ENCODE data around the gene RGS13. TPM values are rescaled to one million over a fixed set of nuclear protein-coding genes. Genes with fewer than 3 reads are reported as not detected.
A peak's percentile ranks its signal among the peaks of the same experiment; 100 is the strongest.

The RGS13 gene, protein sequence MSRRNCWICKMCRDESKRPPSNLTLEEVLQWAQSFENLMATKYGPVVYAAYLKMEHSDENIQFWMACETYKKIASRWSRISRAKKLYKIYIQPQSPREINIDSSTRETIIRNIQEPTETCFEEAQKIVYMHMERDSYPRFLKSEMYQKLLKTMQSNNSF
- total RNA-seq, result 1 to 10 TPM in 1 of 3 donors, under 1 TPM in 2; 0.43 to 1.3 (median 0.96) TPM
- long read RNA-seq, donor 1, result 0 reads
- long read RNA-seq, donor 2, result 0 reads

DNA sequence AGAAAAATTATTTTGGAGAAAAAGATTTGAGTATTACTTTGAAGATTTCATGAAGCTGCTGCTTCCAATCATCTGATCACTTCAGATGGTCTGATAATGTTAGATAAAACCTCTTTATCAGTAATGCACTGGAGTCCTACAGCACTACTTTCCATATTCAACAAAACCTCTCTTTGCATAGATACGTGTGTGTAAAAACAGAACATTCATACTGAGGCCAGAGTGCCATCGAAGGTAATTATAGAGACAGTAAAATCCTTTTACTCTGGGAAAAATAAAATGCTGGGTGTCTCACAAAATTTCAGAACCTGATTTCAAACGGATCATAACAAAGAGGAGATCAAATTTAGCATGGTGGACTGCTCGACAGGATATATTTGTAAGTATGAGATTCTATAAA is at the start of gene RGS13:
RGS13 (plus strand) TSS at position 209 of the 400 bp plus-strand sequence. CDS start 8,188 bp downstream, outside the sequence.
- intact Hi-C loops (cut with DNase I, micrococcal nuclease), result no loop called here
- ATAC-seq (no peak), DNase-seq (no peak)
- Histone ChIP-seq H3K36me3 (ENCODE audit: low read depth) (no peaks in the 10 kb centered on the region), H3K9me3 (no peaks in the 10 kb centered on the region), H3K4me1 (ENCODE audit: low read depth) (no peaks in the 10 kb centered on the region), H3K4me3 (no peak within 1 kb of the TSS)
- TF ChIP-seq, protein P1, sequence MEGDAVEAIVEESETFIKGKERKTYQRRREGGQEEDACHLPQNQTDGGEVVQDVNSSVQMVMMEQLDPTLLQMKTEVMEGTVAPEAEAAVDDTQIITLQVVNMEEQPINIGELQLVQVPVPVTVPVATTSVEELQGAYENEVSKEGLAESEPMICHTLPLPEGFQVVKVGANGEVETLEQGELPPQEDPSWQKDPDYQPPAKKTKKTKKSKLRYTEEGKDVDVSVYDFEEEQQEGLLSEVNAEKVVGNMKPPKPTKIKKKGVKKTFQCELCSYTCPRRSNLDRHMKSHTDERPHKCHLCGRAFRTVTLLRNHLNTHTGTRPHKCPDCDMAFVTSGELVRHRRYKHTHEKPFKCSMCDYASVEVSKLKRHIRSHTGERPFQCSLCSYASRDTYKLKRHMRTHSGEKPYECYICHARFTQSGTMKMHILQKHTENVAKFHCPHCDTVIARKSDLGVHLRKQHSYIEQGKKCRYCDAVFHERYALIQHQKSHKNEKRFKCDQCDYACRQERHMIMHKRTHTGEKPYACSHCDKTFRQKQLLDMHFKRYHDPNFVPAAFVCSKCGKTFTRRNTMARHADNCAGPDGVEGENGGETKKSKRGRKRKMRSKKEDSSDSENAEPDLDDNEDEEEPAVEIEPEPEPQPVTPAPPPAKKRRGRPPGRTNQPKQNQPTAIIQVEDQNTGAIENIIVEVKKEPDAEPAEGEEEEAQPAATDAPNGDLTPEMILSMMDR (IDR thresholded peaks at IDR 0.05), result no peak

DNA sequence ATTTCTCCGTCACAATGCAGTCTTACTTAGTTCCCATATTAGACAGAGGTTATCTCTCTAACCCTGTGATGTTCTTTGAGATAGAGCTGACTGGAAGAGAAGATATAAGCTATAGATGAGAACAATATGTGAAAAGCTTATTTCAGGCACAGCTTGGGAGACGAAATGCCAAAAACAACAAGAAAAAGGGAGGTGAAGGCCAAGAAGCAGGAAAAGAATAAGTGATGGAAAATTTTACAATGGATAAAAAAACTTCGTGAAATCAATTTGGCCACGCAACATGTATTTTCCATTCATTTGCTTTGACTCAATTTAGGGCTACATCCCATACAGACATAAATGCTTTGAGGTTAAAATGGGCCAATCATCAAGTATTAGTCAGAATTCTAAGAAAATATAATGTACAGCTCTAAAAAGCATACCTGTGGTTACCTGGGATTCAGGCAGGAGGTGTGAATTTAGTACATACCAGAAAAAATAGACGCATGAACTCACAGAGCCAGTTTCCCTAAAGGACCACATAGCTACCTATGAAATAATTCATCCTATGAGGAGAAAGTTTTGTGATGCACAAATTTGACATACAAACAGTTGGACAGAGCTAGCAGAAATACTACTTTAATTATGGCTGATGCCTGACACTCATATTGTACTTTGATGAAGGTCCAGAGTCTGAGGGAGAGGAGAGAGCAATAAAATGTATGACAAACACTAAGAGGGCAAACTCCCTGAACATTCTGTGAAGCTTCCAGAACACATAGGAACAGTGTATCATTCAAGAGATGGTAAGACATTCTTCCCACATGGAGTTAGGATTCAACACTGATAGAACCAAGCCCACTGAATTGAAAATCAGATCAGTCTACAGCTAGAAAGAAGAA is 48.3 kb upstream of the RGS13 start:
- no peaks in the 10 kb centered on the region for H3K4me1 ChIP-seq (ENCODE audit: low read depth)
- peak; percentile 73 for ATAC-seq
- no peaks in the 10 kb centered on the region for H3K9me3 ChIP-seq
- H3K4me3 ChIP-seq, result no peak overlapping the region
- H3K36me3 ChIP-seq (ENCODE audit: low read depth), result no peaks in the 10 kb centered on the region
- intact Hi-C loops (cut with DNase I, micrococcal nuclease), result loop anchor here in 1 of 2 donors (10.0 kb wide), 1 partner anchor 103 kb away; no protein-coding TSS in a partner anchor
- TF ChIP-seq, protein P1 (IDR thresholded peaks at IDR 0.05), result no peak
- DNase-seq, result no peak

DNA sequence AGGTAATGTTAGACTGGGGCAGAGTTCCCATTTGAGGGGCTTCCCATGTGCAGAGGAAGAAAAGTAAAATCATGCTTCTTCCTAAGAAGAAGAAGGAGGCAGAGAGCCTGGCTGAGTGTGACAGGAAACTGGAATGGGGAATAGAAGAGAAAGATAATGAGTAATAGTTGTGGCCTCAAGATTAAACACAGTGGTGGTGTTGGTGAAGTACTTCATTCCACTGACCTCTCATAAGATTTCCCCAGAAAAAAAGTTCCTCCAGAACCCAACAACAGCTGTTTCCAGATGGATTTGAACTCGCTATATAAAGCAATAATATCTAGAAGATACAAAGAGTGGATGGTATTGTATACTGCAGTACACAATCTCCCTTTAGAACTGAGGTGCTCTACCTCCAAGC is 47.4 kb upstream of the RGS13 start:
- Histone ChIP-seq H3K4me1 (ENCODE audit: low read depth) (no peaks in the 10 kb centered on the region), H3K4me3 (no peak overlapping the region), H3K36me3 (ENCODE audit: low read depth) (no peaks in the 10 kb centered on the region), H3K9me3 (no peaks in the 10 kb centered on the region)
- DNase-seq, result no peak
- ATAC-seq, result no peak
- intact Hi-C loops (cut with DNase I, micrococcal nuclease), result loop anchor here in 1 of 2 donors (10.0 kb wide), 1 partner anchor 104 kb away; no protein-coding TSS in a partner anchor
- TF ChIP-seq, protein P1 (IDR thresholded peaks at IDR 0.05), result no peak

DNA sequence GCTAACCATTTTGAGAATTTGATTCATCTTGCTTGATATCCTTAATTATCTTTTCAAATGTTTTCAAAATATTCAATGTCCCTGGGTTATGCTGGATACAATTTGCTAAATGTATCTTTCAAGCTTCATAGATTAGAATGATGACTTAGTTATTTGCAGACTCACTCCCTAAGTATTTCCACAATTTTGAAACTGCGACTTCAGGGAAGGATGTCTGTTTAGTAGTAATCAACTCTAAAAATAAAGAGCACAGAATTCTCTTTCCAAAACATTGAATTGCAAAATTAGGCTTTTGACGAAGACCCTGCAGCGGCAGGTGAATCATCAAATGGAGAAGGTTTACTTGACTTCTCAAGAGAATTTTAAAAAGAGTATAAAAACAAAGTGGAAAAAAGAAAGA is 46.1 kb upstream of the RGS13 start:
- intact Hi-C loops (cut with DNase I, micrococcal nuclease), result loop anchor here in 1 of 2 donors (10.0 kb wide), 1 partner anchor 105 kb away; no protein-coding TSS in a partner anchor
- no peak overlapping the region for H3K4me3 ChIP-seq
- no peaks in the 10 kb centered on the region for H3K4me1 ChIP-seq (ENCODE audit: low read depth)
- DNase-seq (no peak), ATAC-seq (no peak)
- TF ChIP-seq, protein P1 (IDR thresholded peaks at IDR 0.05), result no peak
- H3K36me3 ChIP-seq (ENCODE audit: low read depth), result no peaks in the 10 kb centered on the region
- no peaks in the 10 kb centered on the region for H3K9me3 ChIP-seq

DNA sequence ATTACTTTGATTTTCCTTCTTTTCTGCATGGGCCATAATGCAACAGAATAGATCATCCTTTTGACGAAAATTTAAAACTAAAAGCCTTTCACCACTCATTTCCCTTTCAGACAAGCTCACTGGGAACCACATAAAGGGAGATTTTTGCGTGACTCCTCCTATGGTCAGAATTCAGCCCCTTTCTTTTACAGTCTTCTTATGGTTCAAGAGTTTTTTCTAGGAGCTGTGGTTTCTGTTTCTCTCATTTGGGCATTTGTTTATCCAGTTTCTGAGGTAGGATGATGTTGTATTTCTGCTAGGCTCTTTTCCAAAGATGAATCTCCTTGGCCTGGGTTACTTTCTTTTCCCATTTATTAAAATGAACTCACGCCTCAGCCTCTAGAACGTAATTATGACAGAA is 43.4 kb upstream of the RGS13 start:
- ATAC-seq, result no peak
- H3K4me1 ChIP-seq (ENCODE audit: low read depth), result no peaks in the 10 kb centered on the region
- DNase-seq, result no peak
- TF ChIP-seq, protein P1 (IDR thresholded peaks at IDR 0.05), result no peak
- intact Hi-C loops (cut with DNase I, micrococcal nuclease), result no loop called here
- H3K36me3 ChIP-seq (ENCODE audit: low read depth), result no peaks in the 10 kb centered on the region
- no peaks in the 10 kb centered on the region for H3K9me3 ChIP-seq
- H3K4me3 ChIP-seq, result no peak overlapping the region

Data from mucosa of descending colon (tissue), 3 donors.